GM18907 (cell line): ENCODE measurements around the gene FAHD1.

Experiments used
- ATAC-seq: cut with Tn5 transposase; IDR thresholded peaks from one replicate; pipeline ENCODE4 v1.9.1; 2021; ENCODE audit warnings: mild to moderate bottlenecking, moderate library complexity; ENCODE audit not compliant: unreplicated experiment

Gene FAHD1

GRCh38 chr16:1878256-1878655, 51.2 kb downstream of the FAHD1 start:
- no peak for ATAC-seq
